GM18520 (cell line): ENCODE measurements around the gene UCN.
"Not testable (repeated sequence)": the region's sequence is repeated elsewhere in the genome, so short reads cannot be mapped to it uniquely, and the experiment has no call there.

Source experiments
- ATAC-seq: cut with Tn5 transposase; IDR thresholded peaks from one replicate; pipeline ENCODE4 v1.9.1; 2021; ENCODE audit not compliant: unreplicated experiment

The UCN gene

GRCh38 chr2:27308359-27308881 lies at the start of gene UCN:
TSS of gene UCN (minus strand) at chr2:27308445. CDS start at chr2:27307895, 550 bp downstream.
- ATAC-seq = no peak

GRCh38 chr2:27356382-27357181 lies 48.3 kb upstream of the UCN start, which contains the start of gene GTF3C2:
TSS of gene GTF3C2 (minus strand) at chr2:27356764. CDS start at chr2:27343554, 13,210 bp downstream.
- peak; percentile 78 for ATAC-seq

GRCh38 chr2:27356056-27356381 lies 47.8 kb upstream of the UCN start:
- peak; percentile 18 for ATAC-seq

DNA sequence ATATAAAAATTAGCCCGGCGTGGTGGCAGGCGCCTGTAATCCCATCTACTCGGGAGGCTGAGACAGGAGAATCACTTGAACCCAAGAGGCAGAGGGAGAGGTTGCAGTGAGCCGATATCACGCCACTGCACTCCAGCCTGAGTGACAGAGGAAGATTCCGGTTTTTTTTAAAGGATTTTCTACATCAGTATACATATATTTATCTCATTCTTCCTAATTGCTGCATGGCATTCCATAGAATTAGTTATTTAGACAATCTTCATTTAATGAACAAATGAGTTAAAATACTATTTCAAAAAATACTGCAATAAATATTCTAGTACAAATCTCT lies 46.3 kb upstream of the UCN start:
- no peak for ATAC-seq

DNA sequence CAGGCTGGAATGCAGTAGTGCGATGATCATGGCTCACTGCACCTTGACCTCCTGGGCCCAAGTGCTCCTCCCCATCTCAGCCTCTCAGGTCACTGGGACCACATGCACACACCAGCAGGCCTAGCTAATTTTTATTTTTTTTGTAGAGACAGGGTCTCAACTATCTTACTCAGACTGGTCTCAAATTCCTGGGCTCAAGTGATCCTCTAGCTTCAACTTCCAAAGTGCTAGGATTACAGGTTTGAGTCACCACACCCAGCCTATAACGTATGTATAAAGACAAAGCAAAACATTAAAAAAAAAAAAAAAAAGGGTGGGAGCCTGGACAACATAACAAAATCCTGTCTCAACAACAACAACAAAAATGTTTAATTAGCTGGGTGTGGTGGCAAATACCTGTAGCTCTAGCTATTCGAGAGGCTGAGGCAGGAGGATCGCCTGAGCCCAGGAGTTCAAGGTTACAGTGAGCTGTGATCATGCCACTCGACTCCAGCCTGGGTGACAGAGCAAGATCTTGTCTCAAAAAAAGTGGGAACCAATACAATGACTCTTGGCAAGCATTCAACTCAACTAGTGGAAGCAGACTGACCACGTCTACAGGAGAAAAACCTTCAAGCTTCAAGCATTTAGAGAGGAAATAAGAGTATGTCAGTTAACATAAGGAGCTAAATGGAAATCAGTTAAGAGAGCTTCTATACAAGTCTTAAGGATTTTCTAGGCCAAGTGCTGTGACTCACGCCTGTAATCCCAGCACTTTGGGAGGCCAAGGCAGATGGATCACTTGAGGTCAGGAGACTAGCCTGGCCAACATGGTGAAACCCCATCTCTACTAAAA lies 45.7 kb upstream of the UCN start:
- ATAC-seq = no peak

- not testable (repeated sequence) for ATAC-seq
Measured at GRCh38 chr2:27353386-27353761, 45.1 kb upstream of the UCN start.

- ATAC-seq = no peak
Measured at GRCh38 chr2:27351802-27352598, 43.8 kb upstream of the UCN start.

DNA sequence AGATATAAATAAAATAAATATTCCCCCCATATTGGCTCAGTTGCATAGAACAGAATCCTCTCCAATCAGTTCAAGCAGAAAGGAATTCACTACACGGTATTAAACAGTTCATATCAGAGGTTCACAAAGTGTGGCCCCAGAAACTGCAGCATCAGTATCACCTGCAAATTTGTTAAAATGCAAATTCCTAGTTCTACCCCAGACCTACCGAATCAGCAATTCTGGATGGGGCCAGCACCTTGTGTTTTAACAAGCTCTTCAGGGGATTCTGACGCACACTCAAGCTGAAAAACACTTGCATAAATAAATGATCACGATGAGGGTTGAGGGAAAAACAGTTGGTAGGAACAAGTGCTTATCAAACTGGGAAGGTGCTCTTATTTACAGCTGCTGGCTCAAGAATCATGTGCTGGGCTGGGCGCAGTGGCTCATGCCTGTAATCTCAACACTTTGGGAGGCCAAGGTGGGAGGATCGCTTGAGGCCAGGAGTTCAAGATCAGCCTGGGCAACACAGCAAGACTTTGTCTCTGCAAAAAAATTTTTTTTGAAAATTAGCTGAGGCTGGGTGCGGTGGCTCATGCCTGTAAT lies 42.0 kb upstream of the UCN start:
- ATAC-seq = no peak

DNA sequence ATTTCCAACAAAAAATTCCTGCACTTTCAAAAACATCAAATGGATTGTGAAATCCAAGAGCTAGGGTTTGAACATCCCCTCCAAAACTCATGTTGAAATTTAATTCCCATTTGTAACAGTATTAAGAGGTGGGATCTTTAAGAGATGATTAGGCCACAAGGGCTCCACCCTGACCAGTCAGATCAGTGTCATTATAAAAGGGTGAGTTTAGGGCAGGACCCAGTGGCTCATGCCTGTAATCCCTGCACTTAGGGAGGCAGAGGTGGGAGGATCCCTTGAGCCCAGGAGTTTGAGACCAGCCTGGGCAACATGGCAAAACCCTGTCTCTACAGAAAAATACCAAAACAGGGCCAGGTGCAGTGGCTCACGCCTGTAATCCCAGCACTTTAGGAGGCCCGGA lies 39.4 kb upstream of the UCN start:
- ATAC-seq = no peak

GRCh38 chr2:27336173-27336572 lies 27.9 kb upstream of the UCN start:
- ATAC-seq = no peak

DNA sequence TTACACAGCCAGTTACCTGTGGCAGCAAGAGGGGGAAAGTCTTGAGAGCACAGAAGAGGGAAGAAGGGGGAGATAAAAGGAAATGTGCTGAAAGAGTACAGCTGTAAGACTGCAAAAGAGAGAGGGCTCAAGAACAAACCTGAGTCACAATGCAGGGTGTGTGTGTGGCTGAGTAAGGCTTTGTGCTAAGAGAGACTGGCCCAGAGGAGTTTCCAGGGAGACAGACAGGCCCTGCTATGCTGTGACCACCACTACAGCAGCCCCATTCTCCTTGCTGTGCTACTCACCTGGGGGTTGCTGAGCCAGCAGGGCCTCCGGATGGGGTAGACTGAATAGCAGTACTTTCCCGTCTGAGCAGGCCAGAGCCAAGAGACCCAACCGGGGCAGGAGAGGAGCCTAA lies 27.1 kb upstream of the UCN start:
- ATAC-seq = no peak

DNA sequence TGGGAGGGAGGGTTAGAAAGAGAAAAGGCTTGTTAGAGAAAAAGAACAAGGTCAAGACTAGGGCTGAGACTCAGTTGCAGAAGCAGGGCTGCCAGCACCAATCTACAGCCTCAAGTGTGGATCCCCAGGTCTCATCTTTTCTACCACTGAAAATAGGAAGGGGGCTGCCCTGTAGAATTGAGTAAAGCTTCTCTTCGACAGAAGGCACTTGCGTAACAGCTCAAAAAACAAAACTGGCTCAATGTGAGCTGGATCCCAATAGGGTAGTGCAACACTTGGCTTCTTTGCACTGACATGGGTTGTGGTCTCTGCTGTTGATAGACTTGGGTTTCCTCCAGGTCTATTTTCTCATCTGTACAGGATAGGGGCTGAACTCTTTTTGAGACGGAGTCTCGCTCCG lies 16.5 kb upstream of the UCN start:
- no peak for ATAC-seq

- ATAC-seq = no peak
Measured at GRCh38 chr2:27323596-27324285, 15.5 kb upstream of the UCN start.

- ATAC-seq = peak; percentile 66
Measured at GRCh38 chr2:27322766-27323595, 14.7 kb upstream of the UCN start, which contains the start of gene MPV17. TSS of gene MPV17 (minus strand) at chr2:27323097. CDS start at chr2:27322517, 580 bp downstream.

DNA sequence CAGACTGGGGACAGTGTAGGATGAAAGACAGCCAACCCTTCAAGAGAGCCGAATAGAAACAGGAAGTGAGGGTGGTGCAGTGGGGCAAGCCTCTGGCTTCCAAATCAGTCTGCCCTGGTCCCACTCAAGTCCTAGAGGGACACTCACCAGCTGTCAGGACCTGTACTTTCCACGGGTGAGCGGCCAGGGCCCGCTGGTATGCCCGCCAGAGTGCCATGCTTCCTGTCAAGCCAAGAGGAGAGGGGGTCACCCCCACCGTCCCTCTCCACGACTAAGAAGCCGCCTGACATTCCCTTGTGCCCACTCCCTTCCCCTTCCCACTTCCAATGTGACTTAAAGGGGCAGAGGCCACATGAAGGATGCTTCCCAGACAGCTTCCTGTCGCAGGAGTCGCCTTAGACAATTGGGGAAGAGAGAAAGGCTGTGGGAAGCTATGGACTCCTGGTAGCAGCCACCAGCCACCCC lies 14.1 kb upstream of the UCN start:
- ATAC-seq = no peak

DNA sequence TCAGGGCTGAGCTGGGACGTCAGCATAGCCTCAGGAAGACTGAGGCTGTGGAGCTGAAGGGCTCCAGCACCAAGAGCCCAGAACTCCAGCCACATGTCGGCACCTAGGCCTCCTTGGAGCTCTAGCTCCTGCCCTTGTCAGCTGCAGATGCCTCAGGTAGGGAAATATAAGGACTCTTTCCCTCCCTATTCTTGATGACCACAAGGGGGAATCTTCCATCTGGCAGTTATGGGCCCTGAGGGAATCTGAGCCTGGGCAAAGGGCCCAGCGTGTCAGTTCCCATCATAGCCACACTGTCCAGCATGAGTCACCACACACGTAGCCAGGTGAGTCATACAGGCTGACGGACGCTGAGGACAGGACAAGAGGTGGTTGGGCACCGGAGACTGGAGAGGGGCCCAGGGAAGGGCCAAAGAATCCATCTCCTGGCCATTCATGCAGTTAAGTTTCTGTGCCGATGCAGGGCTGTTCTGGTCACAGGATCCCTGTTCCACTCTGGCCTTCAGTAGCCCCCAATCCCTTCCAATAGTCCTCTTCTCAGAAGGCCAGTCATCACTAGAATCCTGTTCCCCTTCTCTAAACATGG lies 12.8 kb upstream of the UCN start:
- ATAC-seq = no peak

DNA sequence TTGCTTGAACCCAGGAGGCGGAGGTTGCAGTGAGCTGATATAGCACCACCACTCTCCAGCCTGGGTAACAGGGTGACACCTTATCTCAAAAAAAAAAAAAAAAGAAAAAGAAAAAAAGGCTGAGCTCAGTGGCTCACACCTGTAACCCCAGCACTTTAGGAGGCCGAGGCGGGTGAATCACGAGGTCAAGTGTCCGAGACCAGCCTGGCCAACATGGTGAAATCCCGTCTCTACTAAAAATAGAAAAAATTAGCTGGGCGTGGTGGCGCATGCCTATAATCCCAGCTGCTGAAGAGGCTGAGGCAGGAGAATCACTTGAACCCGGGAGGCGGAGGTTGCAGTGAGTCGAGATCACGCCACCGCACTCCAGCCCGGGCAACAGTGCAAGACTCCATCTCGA lies 11.6 kb upstream of the UCN start:
- ATAC-seq = not testable (repeated sequence)

DNA sequence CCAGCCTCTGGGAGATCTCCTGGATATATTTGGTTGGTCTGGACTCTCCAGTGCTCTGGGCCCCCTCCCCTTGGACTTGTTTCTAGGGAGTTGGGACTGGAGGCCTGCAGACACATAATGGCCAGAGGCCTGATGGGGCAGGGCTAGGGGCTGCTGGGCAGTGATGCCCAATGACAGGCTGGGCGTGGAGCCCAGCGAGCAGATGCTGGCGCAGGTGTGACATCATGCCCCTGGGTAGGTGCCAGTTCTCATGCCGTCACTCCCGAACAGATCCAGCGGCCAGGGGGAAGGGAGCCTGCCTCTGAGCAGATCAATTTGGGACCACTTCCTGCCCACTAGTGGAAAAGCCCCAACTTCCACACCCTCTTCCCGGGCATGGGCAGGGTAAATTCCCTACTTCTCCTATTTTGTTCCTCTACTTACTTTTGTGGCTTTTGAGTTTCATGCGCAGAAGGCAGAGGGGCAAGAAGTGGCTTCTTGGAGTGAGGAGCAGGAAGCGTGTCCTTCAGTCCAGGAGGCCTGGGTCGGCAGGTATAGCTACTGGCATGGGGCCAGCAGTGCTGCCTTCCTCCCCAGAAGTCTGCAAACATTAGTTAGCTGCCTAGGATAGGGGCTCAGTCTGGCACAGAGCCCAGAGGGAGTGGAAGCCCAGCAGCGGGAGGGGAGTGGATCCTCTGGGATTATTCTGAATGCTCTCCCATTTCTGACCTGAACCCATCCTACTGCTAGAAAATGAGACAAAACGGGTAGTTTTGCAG lies 8.6 kb upstream of the UCN start:
- ATAC-seq = no peak
